HG03039 (cell line): ENCODE results near the gene GTF3C2.
"Not testable (repeated sequence)": the region's sequence is repeated elsewhere in the genome, so short reads cannot be mapped to it uniquely, and the experiment has no call there.

Experiments
- ATAC-seq: cut with Tn5 transposase; IDR thresholded peaks from one replicate; pipeline ENCODE4 v1.9.1; 2021; ENCODE audit warnings: mild to moderate bottlenecking, moderate library complexity; ENCODE audit not compliant: unreplicated experiment

Gene GTF3C2

GRCh38 chr2:27322301-27322765 lies 34.2 kb downstream of the GTF3C2 start:
- ATAC-seq, result no peak

DNA sequence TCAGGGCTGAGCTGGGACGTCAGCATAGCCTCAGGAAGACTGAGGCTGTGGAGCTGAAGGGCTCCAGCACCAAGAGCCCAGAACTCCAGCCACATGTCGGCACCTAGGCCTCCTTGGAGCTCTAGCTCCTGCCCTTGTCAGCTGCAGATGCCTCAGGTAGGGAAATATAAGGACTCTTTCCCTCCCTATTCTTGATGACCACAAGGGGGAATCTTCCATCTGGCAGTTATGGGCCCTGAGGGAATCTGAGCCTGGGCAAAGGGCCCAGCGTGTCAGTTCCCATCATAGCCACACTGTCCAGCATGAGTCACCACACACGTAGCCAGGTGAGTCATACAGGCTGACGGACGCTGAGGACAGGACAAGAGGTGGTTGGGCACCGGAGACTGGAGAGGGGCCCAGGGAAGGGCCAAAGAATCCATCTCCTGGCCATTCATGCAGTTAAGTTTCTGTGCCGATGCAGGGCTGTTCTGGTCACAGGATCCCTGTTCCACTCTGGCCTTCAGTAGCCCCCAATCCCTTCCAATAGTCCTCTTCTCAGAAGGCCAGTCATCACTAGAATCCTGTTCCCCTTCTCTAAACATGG lies 35.5 kb downstream of the GTF3C2 start:
- ATAC-seq, result no peak

GRCh38 chr2:27319839-27320238 lies 36.7 kb downstream of the GTF3C2 start:
- not testable (repeated sequence) for ATAC-seq

DNA sequence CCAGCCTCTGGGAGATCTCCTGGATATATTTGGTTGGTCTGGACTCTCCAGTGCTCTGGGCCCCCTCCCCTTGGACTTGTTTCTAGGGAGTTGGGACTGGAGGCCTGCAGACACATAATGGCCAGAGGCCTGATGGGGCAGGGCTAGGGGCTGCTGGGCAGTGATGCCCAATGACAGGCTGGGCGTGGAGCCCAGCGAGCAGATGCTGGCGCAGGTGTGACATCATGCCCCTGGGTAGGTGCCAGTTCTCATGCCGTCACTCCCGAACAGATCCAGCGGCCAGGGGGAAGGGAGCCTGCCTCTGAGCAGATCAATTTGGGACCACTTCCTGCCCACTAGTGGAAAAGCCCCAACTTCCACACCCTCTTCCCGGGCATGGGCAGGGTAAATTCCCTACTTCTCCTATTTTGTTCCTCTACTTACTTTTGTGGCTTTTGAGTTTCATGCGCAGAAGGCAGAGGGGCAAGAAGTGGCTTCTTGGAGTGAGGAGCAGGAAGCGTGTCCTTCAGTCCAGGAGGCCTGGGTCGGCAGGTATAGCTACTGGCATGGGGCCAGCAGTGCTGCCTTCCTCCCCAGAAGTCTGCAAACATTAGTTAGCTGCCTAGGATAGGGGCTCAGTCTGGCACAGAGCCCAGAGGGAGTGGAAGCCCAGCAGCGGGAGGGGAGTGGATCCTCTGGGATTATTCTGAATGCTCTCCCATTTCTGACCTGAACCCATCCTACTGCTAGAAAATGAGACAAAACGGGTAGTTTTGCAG lies 39.7 kb downstream of the GTF3C2 start:
- no peak for ATAC-seq

GRCh38 chr2:27315122-27315521 lies 41.4 kb downstream of the GTF3C2 start:
- ATAC-seq, result no peak

- ATAC-seq, result no peak
Observed at GRCh38 chr2:27314709-27315108, 41.9 kb downstream of the GTF3C2 start.

DNA sequence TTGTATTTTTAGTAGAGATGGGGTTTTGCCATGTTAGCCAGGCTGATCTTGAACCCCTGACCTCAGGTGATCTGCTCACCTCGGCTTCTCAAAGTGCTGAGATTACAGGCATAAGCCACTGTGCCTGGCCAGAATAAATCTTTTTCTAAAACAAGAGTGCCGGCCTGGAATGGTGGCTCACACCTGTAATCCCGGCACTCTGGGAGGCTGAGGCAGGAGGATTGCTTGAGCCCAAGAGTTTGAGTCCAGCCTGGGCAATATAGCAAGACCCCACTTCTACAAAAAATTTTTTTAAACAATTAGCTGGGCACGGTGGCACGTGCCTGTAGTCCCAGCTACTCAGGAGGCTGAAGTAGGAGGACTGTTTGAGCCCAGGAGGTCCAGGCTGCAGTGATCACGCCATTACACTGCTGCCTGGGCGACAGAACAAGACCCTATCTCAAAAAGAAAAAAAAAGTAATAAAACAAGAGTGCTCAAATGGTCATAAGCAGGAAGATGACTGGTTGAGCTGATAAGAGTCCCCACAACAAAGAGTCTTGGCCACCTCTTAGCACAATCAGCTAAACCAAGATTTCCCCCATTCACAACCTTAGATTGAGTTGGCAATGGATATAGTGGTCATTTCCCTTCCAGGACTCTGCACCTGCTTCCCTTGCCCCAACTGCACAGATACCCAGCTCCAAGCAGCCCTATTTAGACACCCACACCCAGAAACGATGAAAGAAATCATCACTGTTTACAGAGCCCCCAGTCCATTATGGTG lies 42.5 kb downstream of the GTF3C2 start:
- no peak for ATAC-seq

GRCh38 chr2:27312152-27312551 lies 44.4 kb downstream of the GTF3C2 start:
- no peak for ATAC-seq

DNA sequence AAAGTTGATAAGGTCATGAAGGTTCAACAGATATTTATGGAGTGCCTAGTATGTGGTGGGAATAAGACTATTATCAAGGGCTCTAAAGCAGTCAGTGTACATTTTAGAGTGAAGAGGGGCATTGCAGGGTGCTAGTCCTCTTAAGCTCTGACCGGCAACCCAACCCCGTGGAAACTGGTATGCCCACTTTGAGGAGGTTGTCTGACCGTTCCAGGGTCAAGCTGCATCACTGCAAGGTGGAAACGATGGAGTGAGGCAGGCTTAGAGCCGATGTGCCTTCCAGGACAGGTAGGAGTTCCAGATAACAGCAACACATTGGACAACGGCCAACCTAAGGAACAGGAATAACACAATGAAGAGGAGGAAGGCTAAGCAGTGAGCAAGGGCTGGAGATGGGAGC lies 46.9 kb downstream of the GTF3C2 start:
- no peak for ATAC-seq

- no peak for ATAC-seq
Observed at GRCh38 chr2:27308359-27308881, 48.1 kb downstream of the GTF3C2 start, which contains the start of gene UCN. Gene UCN, minus strand, starts transcription at chr2:27308445. Its CDS starts 550 bp downstream, at chr2:27307895.

GRCh38 chr2:27307545-27308358 lies 48.8 kb downstream of the GTF3C2 start:
- ATAC-seq, result no peak

- no peak for ATAC-seq
Observed at GRCh38 chr2:27307287-27307544, 49.3 kb downstream of the GTF3C2 start.

GRCh38 chr2:27306573-27307286 lies 49.8 kb downstream of the GTF3C2 start:
- no peak for ATAC-seq

DNA sequence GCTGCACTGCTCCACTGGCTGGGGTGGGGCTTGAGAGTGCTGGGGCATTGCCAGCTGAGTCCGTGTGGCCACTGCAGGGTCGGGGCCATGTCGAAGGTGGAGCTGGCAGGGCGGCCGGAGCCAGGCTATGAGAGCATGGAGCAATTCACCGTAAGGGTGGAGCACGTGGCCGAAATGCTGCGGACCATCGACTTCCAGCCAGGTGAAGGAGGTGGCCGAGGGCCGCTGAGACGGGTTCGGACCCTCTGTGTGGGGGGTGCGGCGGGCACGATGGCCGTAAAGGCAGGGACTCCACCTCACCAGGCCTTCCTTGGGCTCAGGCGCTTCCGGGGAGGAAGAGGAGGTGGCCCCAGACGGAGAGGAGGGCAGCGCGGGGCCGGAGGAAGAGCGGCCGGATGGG lies 50.4 kb downstream of the GTF3C2 start:
- no peak for ATAC-seq

GRCh38 chr2:27305516-27305915 lies 51.0 kb downstream of the GTF3C2 start:
- ATAC-seq, result no peak

- no peak for ATAC-seq
Observed at GRCh38 chr2:27304488-27305240, 51.9 kb downstream of the GTF3C2 start.

DNA sequence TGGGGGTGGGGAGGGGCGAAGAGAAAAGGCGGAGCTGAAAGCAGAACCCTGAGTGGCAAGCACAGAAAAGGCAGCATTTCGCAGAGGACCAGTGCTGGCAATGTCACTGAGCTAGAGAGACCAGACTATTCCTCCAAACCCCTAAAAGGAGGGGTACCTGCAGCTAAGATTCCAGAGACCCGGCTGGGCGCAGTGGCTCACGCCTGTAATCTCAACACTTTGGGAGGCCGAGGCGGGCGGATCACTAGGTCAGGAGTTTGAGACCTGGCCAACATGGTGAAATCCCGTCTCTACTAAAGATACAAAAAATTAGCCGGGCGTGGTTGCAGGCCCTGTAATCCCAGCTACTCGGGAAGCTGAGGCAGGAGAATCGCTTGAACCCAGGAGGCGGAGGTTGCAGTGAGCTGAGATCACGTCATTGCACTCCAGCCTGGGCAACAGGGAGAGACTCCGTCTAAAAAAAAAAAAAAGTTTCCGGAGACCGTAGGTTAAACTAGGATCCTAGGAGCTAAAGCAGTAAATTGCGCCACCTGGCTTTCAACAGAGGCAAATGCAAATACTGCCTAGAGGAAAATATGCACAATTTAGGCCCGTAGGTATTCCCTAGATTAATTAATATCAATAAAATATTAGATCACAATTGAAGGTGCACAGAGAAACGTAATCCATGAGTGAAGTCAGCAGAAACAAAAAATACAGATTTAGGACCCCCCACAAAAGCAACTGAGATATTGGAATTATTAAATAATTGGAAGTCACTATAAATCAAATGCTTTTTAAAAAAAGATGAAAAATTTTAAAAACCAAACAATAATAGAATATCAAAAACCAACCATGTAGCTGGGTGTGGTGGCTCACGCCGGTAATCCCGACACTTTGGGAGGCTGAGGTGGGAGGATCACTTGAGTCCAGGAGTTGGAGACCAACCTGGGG lies 53.2 kb downstream of the GTF3C2 start:
- ATAC-seq, result no peak

GRCh38 chr2:27300606-27301005 lies 56.0 kb downstream of the GTF3C2 start:
- ATAC-seq, result not testable (repeated sequence)
